Measurements from ENCODE around the gene SPTBN2. TPM values are rescaled to one million over a fixed set of nuclear protein-coding genes. Genes with fewer than 3 reads are reported as not detected.

SPTBN2 gene
- total and polyA plus RNA-seq, 2 of the 4 experiments (the other 2 are of a cell fraction) = 0.18 to 0.41 TPM

GRCh38 chr11:66704659-66705360 is 24.2 kb downstream of the SPTBN2 start:
- Histone ChIP-seq H2BK5ac (ENCODE audit: low read depth, low read length, poor library complexity, severe bottlenecking) (no peak overlapping the region), H3K9ac (ENCODE audit: low read depth, low read length) (no peak overlapping the region), H2AFZ (replicated peaks; ENCODE audit: low read length, poor library complexity) (no peak overlapping the region), H3K14ac (replicated peaks; ENCODE audit: low read depth, low read length) (no peak overlapping the region), H2AK5ac (ENCODE audit: low read depth, low read length) (no peak overlapping the region), H3K9me3 (ENCODE audit: control insufficient read depth, insufficient read depth, low read length) (peaks cover 2% of the 10 kb centered on the region; the same call in 1 of the 2 replicates), H3K36me3 (ENCODE audit: control insufficient read depth, insufficient read depth, low read length) (no peaks in the 10 kb centered on the region), H2BK20ac (ENCODE audit: low read depth, low read length) (no peak overlapping the region), H2AK9ac (replicated peaks; ENCODE audit: low read depth, low read length, poor library complexity) (peak overlapping the region; percentile 31), H3K18ac (ENCODE audit: low read depth, low read length) (no peak overlapping the region), H3K56ac (ENCODE audit: extremely low read depth, insufficient read depth, low read length) (no peak overlapping the region), H3K9me1 (ENCODE audit: insufficient read depth, low read length) (no peaks in the 10 kb centered on the region), H2BK120ac (ENCODE audit: low read depth, low read length) (no peak overlapping the region), H2BK15ac (ENCODE audit: low read depth, low read length) (no peak overlapping the region), H3K79me1 (ENCODE audit: low read depth in 1 of 2, low read length in 2 of 2) (no peaks in the 10 kb centered on the region), H3K4me3 (ENCODE audit: insufficient read depth, low read depth, low read length) (no peak overlapping the region), H3K27ac (ENCODE audit: insufficient read depth, low read length) (no peak overlapping the region), H3K23ac (ENCODE audit: low read depth, low read length) (no peak overlapping the region), H4K5ac (ENCODE audit: low read depth, low read length) (no peak overlapping the region), H3K27me3 (ENCODE audit: control insufficient read depth, insufficient read depth, low read length) (no peaks in the 10 kb centered on the region), H3K4ac (ENCODE audit: low read depth, low read length) (no peak overlapping the region), H4K8ac (ENCODE audit: low read depth in 2 of 2, low read length in 2 of 2) (no peak overlapping the region), H4K91ac (ENCODE audit: insufficient read depth, low read depth, low read length) (no peak overlapping the region), H3K4me2 (ENCODE audit: low read depth, low read length) (no peak overlapping the region), H4K20me1 (ENCODE audit: insufficient read depth, low read length) (no peaks in the 10 kb centered on the region), H3K4me1 (ENCODE audit: control insufficient read depth, insufficient read depth, low read length) (no peaks in the 10 kb centered on the region)
- TF ChIP-seq, protein P1, sequence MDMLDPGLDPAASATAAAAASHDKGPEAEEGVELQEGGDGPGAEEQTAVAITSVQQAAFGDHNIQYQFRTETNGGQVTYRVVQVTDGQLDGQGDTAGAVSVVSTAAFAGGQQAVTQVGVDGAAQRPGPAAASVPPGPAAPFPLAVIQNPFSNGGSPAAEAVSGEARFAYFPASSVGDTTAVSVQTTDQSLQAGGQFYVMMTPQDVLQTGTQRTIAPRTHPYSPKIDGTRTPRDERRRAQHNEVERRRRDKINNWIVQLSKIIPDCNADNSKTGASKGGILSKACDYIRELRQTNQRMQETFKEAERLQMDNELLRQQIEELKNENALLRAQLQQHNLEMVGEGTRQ (IDR thresholded peaks at IDR 0.05; ENCODE audit: low read depth, low read length) = no peak
- TF ChIP-seq NFE2L2 (IDR thresholded peaks at IDR 0.05; ENCODE audit: low read depth, low read length) = no peak
- TF ChIP-seq, protein P2, sequence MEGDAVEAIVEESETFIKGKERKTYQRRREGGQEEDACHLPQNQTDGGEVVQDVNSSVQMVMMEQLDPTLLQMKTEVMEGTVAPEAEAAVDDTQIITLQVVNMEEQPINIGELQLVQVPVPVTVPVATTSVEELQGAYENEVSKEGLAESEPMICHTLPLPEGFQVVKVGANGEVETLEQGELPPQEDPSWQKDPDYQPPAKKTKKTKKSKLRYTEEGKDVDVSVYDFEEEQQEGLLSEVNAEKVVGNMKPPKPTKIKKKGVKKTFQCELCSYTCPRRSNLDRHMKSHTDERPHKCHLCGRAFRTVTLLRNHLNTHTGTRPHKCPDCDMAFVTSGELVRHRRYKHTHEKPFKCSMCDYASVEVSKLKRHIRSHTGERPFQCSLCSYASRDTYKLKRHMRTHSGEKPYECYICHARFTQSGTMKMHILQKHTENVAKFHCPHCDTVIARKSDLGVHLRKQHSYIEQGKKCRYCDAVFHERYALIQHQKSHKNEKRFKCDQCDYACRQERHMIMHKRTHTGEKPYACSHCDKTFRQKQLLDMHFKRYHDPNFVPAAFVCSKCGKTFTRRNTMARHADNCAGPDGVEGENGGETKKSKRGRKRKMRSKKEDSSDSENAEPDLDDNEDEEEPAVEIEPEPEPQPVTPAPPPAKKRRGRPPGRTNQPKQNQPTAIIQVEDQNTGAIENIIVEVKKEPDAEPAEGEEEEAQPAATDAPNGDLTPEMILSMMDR (conservative IDR thresholded peaks at IDR 0.05; ENCODE audit: low read depth, low read length) = no peak
- no peak for TF ChIP-seq CEBPB (IDR thresholded peaks at IDR 0.05; ENCODE audit: low read depth, low read length)
- TF ChIP-seq RFX5 (IDR thresholded peaks at IDR 0.05; ENCODE audit: low read depth, low read length) = no peak
- TF ChIP-seq ELK1 (IDR thresholded peaks at IDR 0.05; ENCODE audit: borderline replicate concordance, low read depth, low read length) = no peak
- no peak for TF ChIP-seq RAD21 (IDR thresholded peaks at IDR 0.05; ENCODE audit: low read length)
- no peak for TF ChIP-seq MXI1 (IDR thresholded peaks at IDR 0.05; ENCODE audit: borderline replicate concordance, low read depth, low read length)
- TF ChIP-seq MAFK (IDR thresholded peaks at IDR 0.05; ENCODE audit: low read depth, low read length) = no peak
- no peak for TF ChIP-seq SMC3 (IDR thresholded peaks at IDR 0.05; ENCODE audit: low read depth, low read length)
- no peak for TF ChIP-seq MAZ (IDR thresholded peaks at IDR 0.05; ENCODE audit: borderline replicate concordance, low read depth, low read length)
- no peak for TF ChIP-seq RCOR1 (IDR thresholded peaks at IDR 0.05; ENCODE audit: insufficient replicate concordance, low read length)
- ChIA-PET CTCF (no interaction called here), POLR2A (ENCODE audit: unreplicated experiment) (no interaction called here)
- ATAC-seq (ENCODE audit: low read depth) = no peak
- intact Hi-C loops (cut with micrococcal nuclease) = no loop called here
- in situ Hi-C loops (cut with MboI; ENCODE audit: low sequenced_read_pairs) = no loop called here
- 92% methylated on average over 41 of the region's 46 CpGs; no CpG with 5 or more reads in 1 of the 2 experiments for WGBS, 2 experiments (ENCODE audit: extremely low coverage in 2 of 2, insufficient read length in 1 of 2)
- BruUV-seq (replicated peaks) = no TSS peak
- no peak for DNase-seq
- dilution Hi-C loops (cut with HindIII; ENCODE audit: low sequenced_read_pairs, unreplicated experiment) = no loop called here
